A549 (cell line): Measurements from ENCODE around the gene CHRFAM7A.
"Not testable (repeated sequence)": the region's sequence is repeated elsewhere in the genome, so short reads cannot be mapped to it uniquely, and the experiment has no call there.

Experiments
- CBX2 ChIP-seq: fragments of 200-600 bp; sonication (generic); IDR thresholded peaks from 2 replicates; pipeline ENCODE4 v1.6.1; 2016; ENCODE audit warnings: low read depth, mild to moderate bottlenecking, borderline replicate concordance
- CHD2 ChIP-seq: fragments of 150-350 bp; IDR thresholded peaks from 2 replicates; pipeline ENCODE4 v1.6.1; 2014; ENCODE audit warnings: low read length; ENCODE audit not compliant: partially characterized antibody
- EP300 ChIP-seq, 2 experiments: fragments of >200 bp; sonication (Bioruptor Twin); formaldehyde crosslinking; IDR thresholded peaks; 2 replicates in 1 of 2; 3 replicates in 1 of 2; pipeline ENCODE4 v1.6.1; 2016 to 2017
- HDAC2 ChIP-seq: fragments of 200-600 bp; sonication (generic); IDR thresholded peaks from 2 replicates; pipeline ENCODE4 v1.6.1; 2016
- HOXB5 ChIP-seq: fragments of 250-450 bp; sonication (Bioruptor Pico); IDR thresholded peaks from 2 replicates; pipeline ENCODE4 v1.5.0; 2020; ENCODE audit warnings: mild to moderate bottlenecking, moderate library complexity
- POLR2AphosphoS2 ChIP-seq: conservative IDR thresholded peaks from 2 replicates; pipeline ENCODE4 v1.6.1; 2012; ENCODE audit warnings: low read length, improper control_type of control experiment, inconsistent platforms
- RCOR1 ChIP-seq: fragments of 150-350 bp; IDR thresholded peaks from 2 replicates; pipeline ENCODE4 v1.6.1; 2014; ENCODE audit warnings: antibody characterized with exemption, low read length, low read depth
- TF ChIP-seq, protein P1 (sequence below): fragments of >200 bp; sonication (Bioruptor Twin); formaldehyde crosslinking; IDR thresholded peaks from 3 replicates; pipeline ENCODE4 v1.5.1; 2016
- TF ChIP-seq, protein P2 (sequence below): fragments of 150-350 bp; IDR thresholded peaks from 2 replicates; pipeline ENCODE4 v1.6.1; 2014; ENCODE audit warnings: low read depth, mild to moderate bottlenecking, low read length

DNA sequence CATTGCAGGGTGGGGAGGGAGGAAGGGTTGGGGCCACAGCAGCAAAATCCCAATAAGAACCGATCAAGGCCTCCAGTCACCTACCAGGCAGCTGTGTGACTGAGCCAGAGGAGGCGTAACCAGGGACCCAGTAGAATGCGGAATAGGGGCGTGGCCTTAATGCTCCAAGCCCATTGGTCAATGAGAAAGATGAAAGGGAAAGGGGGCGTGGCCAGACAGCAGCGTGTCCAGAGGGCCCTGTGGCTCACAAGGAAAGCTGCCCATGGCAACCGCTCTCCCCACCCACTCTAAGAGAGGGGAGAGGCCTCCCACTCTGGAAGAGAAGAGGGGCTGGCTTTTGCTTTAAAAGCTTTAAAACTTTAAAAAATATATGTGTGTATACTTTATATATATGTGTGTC lies 20.8 kb upstream of the CHRFAM7A start, which contains the start of gene GOLGA8R:
- TF ChIP-seq, protein P1, sequence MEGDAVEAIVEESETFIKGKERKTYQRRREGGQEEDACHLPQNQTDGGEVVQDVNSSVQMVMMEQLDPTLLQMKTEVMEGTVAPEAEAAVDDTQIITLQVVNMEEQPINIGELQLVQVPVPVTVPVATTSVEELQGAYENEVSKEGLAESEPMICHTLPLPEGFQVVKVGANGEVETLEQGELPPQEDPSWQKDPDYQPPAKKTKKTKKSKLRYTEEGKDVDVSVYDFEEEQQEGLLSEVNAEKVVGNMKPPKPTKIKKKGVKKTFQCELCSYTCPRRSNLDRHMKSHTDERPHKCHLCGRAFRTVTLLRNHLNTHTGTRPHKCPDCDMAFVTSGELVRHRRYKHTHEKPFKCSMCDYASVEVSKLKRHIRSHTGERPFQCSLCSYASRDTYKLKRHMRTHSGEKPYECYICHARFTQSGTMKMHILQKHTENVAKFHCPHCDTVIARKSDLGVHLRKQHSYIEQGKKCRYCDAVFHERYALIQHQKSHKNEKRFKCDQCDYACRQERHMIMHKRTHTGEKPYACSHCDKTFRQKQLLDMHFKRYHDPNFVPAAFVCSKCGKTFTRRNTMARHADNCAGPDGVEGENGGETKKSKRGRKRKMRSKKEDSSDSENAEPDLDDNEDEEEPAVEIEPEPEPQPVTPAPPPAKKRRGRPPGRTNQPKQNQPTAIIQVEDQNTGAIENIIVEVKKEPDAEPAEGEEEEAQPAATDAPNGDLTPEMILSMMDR = not testable (repeated sequence)
- not testable (repeated sequence) for TF ChIP-seq RCOR1; HOXB5 (CRISPR knock-in tag); EP300 (IDR thresholded peaks at IDR 0.05); POLR2AphosphoS2; CHD2; CBX2; HDAC2
- TF ChIP-seq, protein P2, sequence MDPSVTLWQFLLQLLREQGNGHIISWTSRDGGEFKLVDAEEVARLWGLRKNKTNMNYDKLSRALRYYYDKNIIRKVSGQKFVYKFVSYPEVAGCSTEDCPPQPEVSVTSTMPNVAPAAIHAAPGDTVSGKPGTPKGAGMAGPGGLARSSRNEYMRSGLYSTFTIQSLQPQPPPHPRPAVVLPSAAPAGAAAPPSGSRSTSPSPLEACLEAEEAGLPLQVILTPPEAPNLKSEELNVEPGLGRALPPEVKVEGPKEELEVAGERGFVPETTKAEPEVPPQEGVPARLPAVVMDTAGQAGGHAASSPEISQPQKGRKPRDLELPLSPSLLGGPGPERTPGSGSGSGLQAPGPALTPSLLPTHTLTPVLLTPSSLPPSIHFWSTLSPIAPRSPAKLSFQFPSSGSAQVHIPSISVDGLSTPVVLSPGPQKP = not testable (repeated sequence)
